Measurements from ENCODE around the gene DMP1.

GRCh38 chr4:87662871-87663270 is 12.8 kb downstream of the DMP1 start:
- TF ChIP-seq NANOG (IDR thresholded peaks at IDR 0.05; ENCODE audit: insufficient read depth, low read depth, low read length, poor library complexity, severe bottlenecking) (no peak), EZH2 (IDR thresholded peaks at IDR 0.05; ENCODE audit: low read depth, low read length, severe bottlenecking) (no peak), CTCF (IDR thresholded peaks at IDR 0.05; ENCODE audit: control extremely low read depth in 1 of 3, insufficient read depth in 1 of 3, low read depth in 1 of 3, low read length in 3 of 3) (no peak)
